Brain microvascular endothelial cell (primary cell): Measurements from ENCODE around the gene RASSF3.

Source experiments
- DNase-seq: peaks from one replicate; pipeline ENCODE4 v3.0.0-alpha.2; 2020
- H3K27ac ChIP-seq: fragments of 250-450 bp; sonication (Bioruptor Pico); 2 replicates; pipeline ENCODE4 v1.5.1; 2020; ENCODE audit warnings: mild to moderate bottlenecking, moderate library complexity
- H3K27me3 ChIP-seq: fragments of 250-450 bp; sonication (Bioruptor Pico); replicated peaks from 2 replicates; pipeline ENCODE4 v1.5.1; 2020; ENCODE audit warnings: mild to moderate bottlenecking
- H3K36me3 ChIP-seq: fragments of 250-450 bp; sonication (Bioruptor Pico); replicated peaks from 2 replicates; pipeline ENCODE4 v1.5.1; 2020; ENCODE audit warnings: mild to moderate bottlenecking
- H3K4me3 ChIP-seq: 2 replicates; pipeline ENCODE4 v1.5.1; 2011; ENCODE audit warnings: low read depth, mild to moderate bottlenecking, control low read depth, low read length, moderate library complexity
- CTCF ChIP-seq: IDR thresholded peaks from 2 replicates; pipeline ENCODE4 v1.5.1; 2011; ENCODE audit warnings: low read depth, mild to moderate bottlenecking, moderate library complexity, low read length, control low read depth, inconsistent platforms; ENCODE audit errors: missing control alignments
- in situ Hi-C: cut with HindIII; loops from 2 replicates; pipeline ENCODE4 v1.10.0; 2017; ENCODE audit warnings: low sequenced_read_pairs, low pct_ligation_motif_present

Gene RASSF3

GRCh38 chr12:64671681-64672080, 61.4 kb downstream of the RASSF3 start:
- H3K27ac ChIP-seq = no peak overlapping the region
- DNase-seq = no peak

GRCh38 chr12:64672925-64673409, 62.7 kb downstream of the RASSF3 start:
- in situ Hi-C loops = no loop called here
- no peak overlapping the region for H3K27ac ChIP-seq
- DNase-seq = no peak
- H3K27me3 ChIP-seq = no peaks in the 10 kb centered on the region
- H3K36me3 ChIP-seq = no peaks in the 10 kb centered on the region
- TF ChIP-seq CTCF = no peak
- no peak overlapping the region for H3K4me3 ChIP-seq

More at GRCh38 chr12:64671681-64672080, 61.4 kb downstream of the RASSF3 start:
- H3K36me3 ChIP-seq = no peaks in the 10 kb centered on the region
- H3K27me3 ChIP-seq = no peaks in the 10 kb centered on the region
- no peak overlapping the region for H3K4me3 ChIP-seq
- no peak for TF ChIP-seq CTCF
- in situ Hi-C loops = no loop called here

GRCh38 chr12:64673490-64674169, 63.3 kb downstream of the RASSF3 start:
- no peaks in the 10 kb centered on the region for H3K36me3 ChIP-seq
- no peak for TF ChIP-seq CTCF
- H3K27ac ChIP-seq = no peak overlapping the region
- H3K27me3 ChIP-seq = no peaks in the 10 kb centered on the region
- DNase-seq = no peak
- in situ Hi-C loops = no loop called here
- H3K4me3 ChIP-seq = no peak overlapping the region

GRCh38 chr12:64674367-64674922, 64.2 kb downstream of the RASSF3 start:
- Histone ChIP-seq H3K27ac (no peak overlapping the region), H3K4me3 (no peak overlapping the region), H3K27me3 (no peaks in the 10 kb centered on the region), H3K36me3 (no peaks in the 10 kb centered on the region)
- in situ Hi-C loops = no loop called here
- TF ChIP-seq CTCF = no peak
- no peak for DNase-seq

GRCh38 chr12:64675795-64676194, 65.5 kb downstream of the RASSF3 start:
- H3K4me3 ChIP-seq = no peak overlapping the region
- in situ Hi-C loops = no loop called here
- no peaks in the 10 kb centered on the region for H3K27me3 ChIP-seq
- H3K36me3 ChIP-seq = no peaks in the 10 kb centered on the region
- no peak overlapping the region for H3K27ac ChIP-seq
- TF ChIP-seq CTCF = no peak
- DNase-seq = peak; percentile 28
